NCI-H1417 (cell line): ENCODE results near the gene SLC44A1.

Experiments used
- DNase-seq, 3 experiments: peaks; one replicate each; lab custom pipeline; 2025; lab: John Stamatoyannopoulos, UW

The SLC44A1 gene

DNA sequence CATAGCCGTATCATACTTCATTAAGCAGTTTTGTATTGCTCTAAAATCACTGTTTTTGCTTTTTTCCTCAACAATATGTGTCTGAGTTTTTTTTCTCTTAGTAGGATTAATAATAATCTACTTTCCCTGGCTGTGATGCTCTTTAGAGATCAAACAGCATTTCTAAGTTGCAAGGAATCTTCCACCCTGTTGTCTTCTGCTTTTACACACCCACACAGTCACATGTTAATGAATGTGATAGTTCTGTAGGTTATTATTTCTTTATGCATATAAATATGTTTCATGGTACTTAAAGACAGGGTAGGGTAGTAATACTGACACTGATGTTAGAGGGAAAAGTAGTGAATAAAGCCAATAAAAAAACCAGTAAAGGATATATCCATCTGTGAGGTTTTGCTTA is 29.3 kb downstream of the SLC44A1 start:
- no peak for DNase-seq

- DNase-seq: no peak
Observed at GRCh38 chr9:105275111-105275510, 30.7 kb downstream of the SLC44A1 start.

DNA sequence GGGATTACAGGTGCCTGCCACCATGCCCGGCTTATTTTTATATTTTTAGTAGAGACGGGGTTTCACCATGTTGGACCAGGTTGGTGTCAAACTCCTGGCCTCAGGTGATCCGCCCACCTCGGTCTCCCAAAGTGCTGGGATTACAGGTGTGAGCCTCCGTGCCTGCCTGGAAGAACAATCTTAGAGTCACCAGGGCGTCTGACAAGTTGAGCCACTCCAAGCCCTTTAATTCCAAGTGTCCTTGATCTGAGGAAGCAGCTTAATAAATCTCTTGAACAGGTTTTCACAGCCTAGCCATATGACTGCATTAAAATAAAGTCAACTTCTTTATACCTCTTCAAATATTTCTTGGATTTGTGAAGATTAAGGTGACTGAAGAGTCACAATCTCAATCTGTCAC is 31.5 kb downstream of the SLC44A1 start:
- no peak for DNase-seq

- DNase-seq: no peak
Observed at GRCh38 chr9:105278751-105279150, 34.3 kb downstream of the SLC44A1 start.

DNA sequence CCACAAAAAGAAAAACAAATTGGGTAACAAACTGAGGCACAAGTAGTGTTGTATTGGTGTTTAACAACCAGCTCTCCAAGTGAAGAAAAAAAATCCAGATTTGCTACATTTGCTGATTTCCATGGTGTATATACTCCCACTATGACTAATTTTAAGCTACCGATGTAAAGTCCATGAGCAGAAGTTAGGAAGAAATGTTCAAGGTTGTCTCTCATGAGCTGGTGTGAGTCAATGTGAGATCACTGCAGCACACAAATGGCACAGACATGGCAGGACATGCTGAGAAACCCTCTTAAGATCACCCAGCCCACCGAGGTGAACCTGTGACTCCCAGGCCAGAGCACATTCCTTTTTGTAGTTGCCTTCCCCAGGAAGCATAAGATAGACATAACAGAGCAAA is 36.2 kb downstream of the SLC44A1 start:
- no peak for DNase-seq

DNA sequence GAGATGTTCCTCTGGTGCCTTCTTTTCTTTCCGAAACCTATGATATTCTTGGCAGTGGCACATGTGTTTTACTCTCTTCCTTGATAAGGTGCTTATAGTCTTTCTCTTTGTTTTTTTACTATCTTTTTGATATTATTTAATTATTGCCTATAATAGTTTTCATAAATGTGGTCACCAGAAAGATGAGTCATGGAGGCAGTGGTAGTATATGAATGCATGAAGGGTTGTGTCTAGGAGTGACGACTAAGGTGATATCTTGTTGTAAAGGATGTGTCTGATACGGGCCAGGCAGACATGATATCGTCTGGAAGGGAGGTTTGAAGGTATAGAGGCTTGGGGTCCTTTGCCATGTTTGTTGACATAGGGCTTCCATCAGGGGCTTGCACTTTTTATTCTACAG is 36.8 kb downstream of the SLC44A1 start:
- no peak for DNase-seq

- no peak for DNase-seq
Observed at GRCh38 chr9:105281926-105282325, 37.5 kb downstream of the SLC44A1 start.

- DNase-seq: no peak
Observed at GRCh38 chr9:105282870-105283621, 38.6 kb downstream of the SLC44A1 start.

DNA sequence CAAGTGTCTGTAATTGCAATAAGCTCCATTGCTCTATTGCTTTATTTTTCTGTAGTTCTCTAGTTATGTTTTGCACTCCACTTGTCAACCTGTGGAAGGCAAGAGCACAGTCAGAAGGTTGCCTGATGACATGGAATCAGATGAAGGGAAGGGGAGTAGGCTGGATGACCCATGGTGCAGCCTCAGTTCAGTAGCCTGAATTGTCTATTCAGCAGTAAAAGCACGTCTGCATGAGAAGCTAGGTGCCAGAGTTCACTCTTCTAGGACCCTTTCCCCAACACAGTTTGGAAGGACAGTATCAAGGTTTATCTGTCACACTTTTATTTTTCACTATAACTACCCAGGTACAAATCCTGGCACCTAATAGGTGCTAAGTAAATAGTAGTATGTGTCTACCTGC is 39.3 kb downstream of the SLC44A1 start:
- DNase-seq: no peak

- no peak for DNase-seq
Observed at GRCh38 chr9:105284463-105284862, 40.0 kb downstream of the SLC44A1 start.

DNA sequence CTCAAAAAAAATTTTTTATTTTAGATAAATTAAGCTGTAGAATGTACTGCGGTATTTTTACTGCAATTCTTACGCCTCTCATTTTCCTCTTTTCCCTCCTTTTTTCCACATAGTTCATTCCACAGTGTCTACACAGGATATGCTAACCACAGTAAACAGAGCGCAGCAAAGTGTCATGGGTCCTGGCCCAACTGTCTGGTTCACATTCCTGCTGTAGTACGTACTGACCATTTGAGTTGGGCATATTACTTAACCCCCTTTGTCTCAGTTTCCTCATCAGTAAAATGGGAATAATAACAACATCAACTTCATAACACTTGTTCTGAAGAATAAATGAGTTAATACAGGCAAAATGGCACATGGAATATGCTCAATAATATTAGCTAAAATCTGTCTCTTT is 41.6 kb downstream of the SLC44A1 start:
- no peak for DNase-seq

DNA sequence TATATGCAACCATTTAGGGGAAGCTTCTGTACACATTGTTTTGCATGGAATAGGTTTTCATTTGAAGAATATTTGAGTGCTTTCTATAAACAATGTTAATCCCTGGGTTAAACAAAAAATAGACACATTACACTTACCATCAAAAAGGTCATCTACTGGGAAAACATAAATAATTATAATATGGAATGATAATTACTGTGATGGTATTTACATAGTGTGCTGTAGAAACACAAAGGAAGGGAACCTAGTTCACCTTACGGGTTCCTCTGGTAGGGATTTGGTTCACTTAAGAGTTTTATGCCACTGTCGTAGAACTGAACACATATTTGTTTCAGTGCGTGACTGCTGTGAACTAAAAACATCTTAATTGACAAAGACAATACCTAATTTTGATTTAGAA is 44.9 kb downstream of the SLC44A1 start:
- DNase-seq: no peak

- DNase-seq: peak in 1 of 3 experiments; percentile 38
Observed at GRCh38 chr9:105290418-105290817, 46.0 kb downstream of the SLC44A1 start.

DNA sequence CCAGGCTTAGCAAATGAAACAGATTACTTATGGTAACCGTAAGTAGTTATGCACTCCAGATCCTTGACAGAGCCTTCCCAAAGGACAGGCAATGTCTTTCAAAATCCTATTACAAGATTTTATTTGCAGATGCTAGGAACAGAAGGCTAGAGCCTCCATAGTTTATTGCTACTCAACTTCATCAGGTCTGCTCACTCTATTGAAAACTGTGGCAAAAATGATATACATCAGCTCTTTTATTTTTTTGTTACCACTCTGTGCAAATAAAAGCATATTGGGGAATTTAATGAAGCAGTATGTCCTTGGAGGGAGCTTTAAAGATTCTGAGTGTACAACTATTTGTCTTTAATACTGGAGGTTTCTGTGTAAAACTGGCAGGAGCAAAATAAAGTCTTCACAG is 46.5 kb downstream of the SLC44A1 start:
- DNase-seq: no peak

DNA sequence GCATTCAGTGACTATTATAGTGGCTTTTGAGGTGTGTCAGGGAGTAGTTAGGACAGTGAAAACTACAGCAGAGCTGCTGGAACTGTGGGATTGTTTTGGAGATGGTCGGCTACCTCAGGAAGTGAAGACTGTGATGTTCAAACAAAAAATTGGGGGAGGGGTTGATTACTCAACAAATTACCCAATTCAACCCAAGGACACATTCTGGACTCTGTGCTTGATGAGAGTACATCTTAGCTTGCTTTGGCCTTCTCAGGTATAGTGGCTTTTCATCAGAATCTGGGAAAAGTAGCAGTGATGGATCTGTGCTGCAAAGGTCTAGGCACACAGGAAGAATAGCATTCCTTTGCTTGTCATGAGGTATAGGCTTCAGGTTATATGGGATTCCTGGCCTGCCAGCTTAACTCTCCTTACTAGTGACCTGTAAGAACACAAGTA is 47.0 kb downstream of the SLC44A1 start:
- no peak for DNase-seq

DNA sequence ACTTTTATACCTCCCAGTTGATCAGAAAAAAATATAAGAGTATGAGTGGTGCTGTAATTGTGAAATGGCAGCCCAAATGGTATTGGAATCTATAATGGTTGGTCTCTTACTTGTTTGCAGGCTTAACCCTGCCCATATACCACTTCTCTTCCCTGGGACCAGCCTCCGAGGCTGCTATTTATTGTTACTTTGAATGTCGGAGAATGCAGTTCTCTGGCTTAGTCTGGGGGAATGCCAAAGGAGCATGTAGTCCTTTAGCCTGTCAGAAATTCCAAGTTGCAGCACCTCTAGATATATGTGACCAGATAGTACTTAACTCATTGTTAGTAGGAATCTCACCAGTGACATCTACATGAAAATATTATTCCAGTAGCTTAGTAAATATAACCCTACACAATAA is 47.5 kb downstream of the SLC44A1 start:
- DNase-seq: no peak

- peak in 1 of 3 experiments; percentile 19 for DNase-seq
Observed at GRCh38 chr9:105293408-105293807, 49.0 kb downstream of the SLC44A1 start.

DNA sequence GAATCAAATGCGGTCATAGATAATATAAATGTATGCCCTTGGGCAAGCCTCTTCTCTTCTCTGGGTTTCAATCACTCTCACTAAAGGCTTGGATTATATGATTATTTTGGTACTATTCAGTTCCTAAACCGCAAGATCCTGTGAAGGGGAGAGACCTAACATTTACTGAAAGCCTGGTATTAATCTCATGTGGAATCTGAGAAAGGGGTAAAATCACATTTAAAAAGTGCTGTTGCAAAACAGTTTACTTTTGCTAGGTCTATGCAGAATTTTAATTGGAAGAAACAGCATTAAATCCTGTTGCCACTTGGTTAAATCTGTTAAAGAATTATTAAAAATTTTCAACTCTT is 50.7 kb downstream of the SLC44A1 start:
- DNase-seq: no peak

GRCh38 chr9:105295986-105296385 is 51.5 kb downstream of the SLC44A1 start:
- DNase-seq: no peak

GRCh38 chr9:105296445-105296844 is 52.0 kb downstream of the SLC44A1 start:
- no peak for DNase-seq

DNA sequence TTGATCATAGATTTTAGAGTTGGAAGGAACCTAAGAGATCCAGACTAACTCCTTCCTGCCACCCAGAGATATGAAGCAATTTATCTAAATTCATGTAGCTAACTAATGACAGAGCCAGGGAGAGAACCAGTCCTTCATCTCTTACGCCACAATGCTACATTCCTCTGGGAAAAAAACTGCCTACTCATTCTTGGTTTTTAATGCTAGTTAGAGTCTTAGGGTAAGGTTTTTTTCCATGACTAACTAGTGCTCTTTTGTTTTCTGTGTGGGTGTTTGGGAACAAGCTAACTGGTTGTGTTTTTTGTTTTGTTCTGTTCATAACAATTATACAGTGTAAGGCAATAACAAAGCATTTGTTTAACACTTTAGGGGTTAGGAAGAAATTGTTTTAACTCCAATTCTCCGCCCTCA is 52.4 kb downstream of the SLC44A1 start:
- DNase-seq: no peak

DNA sequence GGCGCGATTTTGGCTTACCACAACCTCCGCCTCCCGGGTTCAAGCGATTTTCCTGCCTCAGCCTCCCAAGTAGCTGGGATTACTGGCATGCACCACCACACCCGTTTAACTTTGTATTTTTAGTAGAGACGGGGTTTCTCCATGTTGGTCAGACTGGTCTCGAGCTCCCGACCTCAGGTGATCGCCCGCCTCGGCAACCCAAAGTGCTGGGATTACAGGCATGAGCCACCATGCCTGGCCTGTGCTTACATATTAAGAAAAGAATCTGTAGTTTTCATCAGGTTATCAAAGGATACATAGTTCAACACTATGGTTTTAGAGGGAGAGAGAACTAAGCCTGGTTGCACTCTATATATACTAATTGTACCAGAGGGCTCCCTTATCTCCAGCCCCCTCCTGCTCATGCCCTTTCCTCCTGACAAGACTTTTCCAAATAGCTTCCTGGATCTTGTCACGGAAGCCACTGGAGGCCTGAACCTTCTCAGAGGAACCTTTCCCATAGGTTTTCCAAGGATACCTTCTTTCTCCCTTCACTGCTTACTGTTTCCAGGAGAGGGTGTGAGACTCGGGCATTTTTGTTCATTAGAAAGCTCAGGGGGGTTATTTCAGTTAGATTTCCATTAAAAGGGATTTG is 53.1 kb downstream of the SLC44A1 start:
- DNase-seq: no peak

- no peak for DNase-seq
Observed at GRCh38 chr9:105299190-105299854, 54.9 kb downstream of the SLC44A1 start.
